Panc1 (cell line): ENCODE data around the gene SMCO3. TPM values are rescaled to one million over a fixed set of nuclear protein-coding genes. Genes with fewer than 3 reads are reported as not detected.

ENCODE experiments used
- ATAC-seq: fragments of 200-7000 bp; cut with Tn5 transposase; 2 replicates; pipeline ENCODE4 v1.9.1; 2020; ENCODE audit warnings: mild to moderate bottlenecking, moderate library complexity
- BruUV-seq: library from RNA; stranded (reverse); fragments of 400-500 nt; replicated peaks from 2 replicates; lab custom pipeline; 2021; lab: Mats Ljungman, UMichigan
- CTCF ChIA-PET: fragments of 300-600 bp; sonication (Branson Sonifier 250); formaldehyde crosslinking; loops from one replicate; lab custom pipeline; 2022; ENCODE audit warnings: antibody characterized with exemption; lab: Charles Lee
- POLR2A ChIA-PET: fragments of 300-600 bp; sonication (Branson Sonifier 250); formaldehyde crosslinking; loops from one replicate; lab custom pipeline; 2022; ENCODE audit warnings: antibody characterized with exemption; lab: Charles Lee
- DNase-seq: peaks from one replicate; pipeline ENCODE4 v3.0.0-alpha.2; 2010; ENCODE audit warnings: low read depth, low spot score
- H3K27ac ChIP-seq: 2 replicates; pipeline ENCODE4 v1.5.1; 2011; ENCODE audit warnings: mild to moderate bottlenecking, low read length, inconsistent platforms
- H3K27me3 ChIP-seq: fragments of 200-500 bp; sonication (Bioruptor generic); 2 replicates; pipeline ENCODE4 v1.6.0; 2014; ENCODE audit warnings: low read length, inconsistent platforms; ENCODE audit not compliant: control insufficient read depth, insufficient read depth
- H3K36me3 ChIP-seq: fragments of 200-500 bp; sonication (Bioruptor generic); 2 replicates; pipeline ENCODE4 v1.5.1; 2014; ENCODE audit warnings: inconsistent platforms, mild to moderate bottlenecking, low read length, moderate library complexity; ENCODE audit not compliant: control insufficient read depth, insufficient read depth
- H3K4me1 ChIP-seq: 2 replicates; pipeline ENCODE4 v1.5.1; 2011; ENCODE audit warnings: inconsistent platforms, mild to moderate bottlenecking, low read length, moderate library complexity; ENCODE audit not compliant: control insufficient read depth, insufficient read depth
- H3K4me3 ChIP-seq, 2 experiments: 2 replicates each; pipeline ENCODE4 v1.5.1; 2011 to 2012; ENCODE audit warnings: low read depth in 2 of 2, low read length in 2 of 2, mild to moderate bottlenecking in 2 of 2, inconsistent platforms in 1 of 2, moderate library complexity in 1 of 2
- H3K9me3 ChIP-seq: fragments of 200-500 bp; sonication (Bioruptor generic); 2 replicates; pipeline ENCODE4 v1.5.1; 2014; ENCODE audit warnings: low read depth, mild to moderate bottlenecking, inconsistent platforms, low read length, moderate library complexity; ENCODE audit not compliant: control insufficient read depth, insufficient read depth
- CTCF ChIP-seq: fragments of 450-650 bp; IDR thresholded peaks from 2 replicates; pipeline ENCODE4 v1.5.1; 2017; ENCODE audit warnings: mild to moderate bottlenecking
- POLR2AphosphoS5 ChIP-seq: IDR thresholded peaks from 2 replicates; pipeline ENCODE4 v1.6.1; 2012; ENCODE audit warnings: mild to moderate bottlenecking, low read depth, low read length, moderate library complexity
- REST ChIP-seq, 2 experiments: IDR thresholded peaks; 2 replicates each; pipeline ENCODE4 v1.6.1; 2011 to 2012; ENCODE audit warnings: low read depth in 2 of 2, control low read depth in 1 of 2, low read length in 1 of 2, mild to moderate bottlenecking in 1 of 2, moderate library complexity in 1 of 2; ENCODE audit not compliant: insufficient read depth in 1 of 2
- SIN3A ChIP-seq: IDR thresholded peaks from 2 replicates; pipeline ENCODE4 v1.6.1; 2012; ENCODE audit warnings: low read depth, mild to moderate bottlenecking, low read length, moderate library complexity, borderline replicate concordance; ENCODE audit not compliant: insufficient read depth
- TCF7L2 ChIP-seq: IDR thresholded peaks from 2 replicates; pipeline ENCODE4 v1.6.1; 2011; ENCODE audit warnings: mild to moderate bottlenecking, low read depth, low read length, inconsistent platforms
- in situ Hi-C: cut with HindIII; loops from 2 replicates; pipeline ENCODE4 v1.10.0; 2016; ENCODE audit warnings: low sequenced_read_pairs, low pct_unique_long_range_greater_than_20kb
- intact Hi-C: fragments of 100-400 bp; cut with micrococcal nuclease; formaldehyde crosslinking; loops from one replicate; pipeline ENCODE4 v1.10.0; 2022; ENCODE audit not compliant: unreplicated experiment
- total RNA-seq: library from RNA; stranded (reverse); gene quantifications from one replicate; pipeline ENCODE4 v1.2.1, GENCODE V29; 2021; ENCODE audit not compliant: unreplicated experiment

SMCO3 gene
- total RNA-seq, 1 experiment from 2014 or later: not detected

GRCh38 chr12:14795028-14795448, 18.9 kb downstream of the SMCO3 start:
- no TSS peak for BruUV-seq
- ATAC-seq (no peak), DNase-seq (no peak)
- ChIA-PET CTCF (no interaction called here), POLR2A (interaction anchor here (0.5 kb wide), 1 partner anchor 16 kb away, joined by 3 read pairs; no protein-coding TSS in a partner anchor)
- Histone ChIP-seq H3K9me3 (no peaks in the 10 kb centered on the region), H3K4me3 (no peak overlapping the region), H3K4me1 (no peaks in the 10 kb centered on the region), H3K36me3 (peaks cover 31% of the 10 kb centered on the region), H3K27me3 (no peaks in the 10 kb centered on the region), H3K27ac (no peak overlapping the region)
- in situ Hi-C loops: no loop called here
- no peak for TF ChIP-seq POLR2AphosphoS5
- no peak for TF ChIP-seq TCF7L2
- TF ChIP-seq REST (IDR thresholded peaks at IDR 0.05; ENCODE audit: insufficient read depth in 1 of 2, low read depth in 2 of 2, low read length in 1 of 2): no peak
- TF ChIP-seq CTCF: no peak
- no peak for TF ChIP-seq SIN3A
- intact Hi-C loops: no loop called here

DNA sequence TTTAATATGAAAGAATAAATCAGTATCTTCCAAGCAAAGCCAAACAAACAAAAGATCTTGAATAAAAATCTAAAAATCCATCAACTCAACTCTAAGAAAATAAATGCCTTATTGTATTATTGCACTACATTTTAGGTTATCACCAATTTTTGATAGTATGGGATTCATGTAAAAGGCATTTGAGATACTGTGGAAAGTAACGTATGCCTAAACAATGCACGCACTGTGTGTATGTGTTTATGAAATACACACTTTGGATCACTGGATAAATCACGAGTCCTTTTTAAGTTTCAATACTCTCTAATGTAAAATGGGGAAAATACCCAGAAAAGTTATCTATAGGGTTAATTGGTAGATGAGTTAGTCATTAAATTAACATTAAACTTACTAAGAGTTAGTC, 28.4 kb downstream of the SMCO3 start:
- H3K4me3 ChIP-seq: no peak overlapping the region
- H3K9me3 ChIP-seq: no peaks in the 10 kb centered on the region
- TF ChIP-seq REST (IDR thresholded peaks at IDR 0.05; ENCODE audit: insufficient read depth in 1 of 2, low read depth in 2 of 2, low read length in 1 of 2) (no peak), POLR2AphosphoS5 (no peak), SIN3A (no peak), CTCF (no peak)
- H3K27me3 ChIP-seq: no peaks in the 10 kb centered on the region
- no peak for DNase-seq
- no peak for ATAC-seq
- intact Hi-C loops (no loop called here), in situ Hi-C loops (no loop called here)
- ChIA-PET CTCF (no interaction called here), POLR2A (no interaction called here)
- no peaks in the 10 kb centered on the region for H3K4me1 ChIP-seq
- no TSS peak for BruUV-seq
- H3K27ac ChIP-seq: no peak overlapping the region
- H3K36me3 ChIP-seq: peaks cover 12% of the 10 kb centered on the region
